Measurements from ENCODE around the gene CDH23. TPM values are rescaled to one million over a fixed set of nuclear protein-coding genes. Genes with fewer than 3 reads are reported as not detected.
A peak's percentile ranks its signal among the peaks of the same experiment; 100 is the strongest.

CDH23 gene
- total and polyA plus RNA-seq, 10 donors = 2.0 to 19.9 (median 11.0) TPM

GRCh38 chr10:71708301-71708703, 311.6 kb downstream of the CDH23 start:
- H3K36me3 ChIP-seq = no peaks in the 10 kb centered on the region
- TF ChIP-seq CTCF (IDR thresholded peaks at IDR 0.05 in 8 of 11, conservative IDR thresholded peaks at IDR 0.05 in 3 of 11) (peak; percentile 83 to 95 (median 93)), POLR2AphosphoS5 (IDR thresholded peaks at IDR 0.05) (peak; percentile 35 to 52 (median 47)), POLR2A (IDR thresholded peaks at IDR 0.05) (no peak)
- H3K4me3 ChIP-seq = peak overlapping the region in 1 of 8 donors; percentile 0
- peak overlapping the region in 1 of 8 donors; percentile 27 for H3K27ac ChIP-seq
- intact Hi-C loops (cut with DNase I; ENCODE audit: low total_unique reads) = loop anchor here (10.0 kb wide), 1 partner anchor 314 kb away; the partner anchor contains the start of gene CDH23
- WGBS, 5 donors = 13 to 27% (median 23%) methylated on average over 5 to 10 of the region's 10 CpGs
- no peaks in the 10 kb centered on the region for H3K27me3 ChIP-seq (replicated peaks in 1 of 7)
- DNase-seq = peak; percentile 93
- peaks cover 20 to 57% (median 27%) of the 10 kb centered on the region in 6 donors for H3K4me1 ChIP-seq
- no peaks in the 10 kb centered on the region for H3K9me3 ChIP-seq

- no peaks in the 10 kb centered on the region for H3K36me3 ChIP-seq
- DNase-seq = no peak
- intact Hi-C loops (cut with DNase I; ENCODE audit: low total_unique reads) = loop anchor here (10.0 kb wide), 1 partner anchor 314 kb away; the partner anchor contains the start of gene CDH23
- H3K4me1 ChIP-seq = peaks cover 29 to 66% (median 36%) of the 10 kb centered on the region in 6 donors
- no peaks in the 10 kb centered on the region for H3K9me3 ChIP-seq
- peak overlapping the region in 2 of 8 donors; percentile 21 to 27 for H3K27ac ChIP-seq
- H3K27me3 ChIP-seq (replicated peaks in 1 of 7) = no peaks in the 10 kb centered on the region
- TF ChIP-seq CTCF (IDR thresholded peaks at IDR 0.05 in 8 of 11, conservative IDR thresholded peaks at IDR 0.05 in 3 of 11) = no peak
- TF ChIP-seq POLR2A (IDR thresholded peaks at IDR 0.05) = no peak
- TF ChIP-seq POLR2AphosphoS5 (IDR thresholded peaks at IDR 0.05) = no peak
- WGBS, 5 donors = 61 to 77% (median 68%) methylated on average over 11 to 28 of the region's 28 CpGs
- no peak overlapping the region for H3K4me3 ChIP-seq
Measured at GRCh38 chr10:71708897-71709882, 312.5 kb downstream of the CDH23 start.

- WGBS, 5 donors = 92 to 100% (median 97%) methylated on average over 2 of the region's 2 CpGs
- Histone ChIP-seq H3K9me3 (no peaks in the 10 kb centered on the region), H3K27ac (peak overlapping the region in 1 of 8 donors; percentile 89), H3K27me3 (replicated peaks in 1 of 7) (no peaks in the 10 kb centered on the region), H3K36me3 (no peaks in the 10 kb centered on the region), H3K4me1 (peaks cover 42 to 79% (median 49%) of the 10 kb centered on the region in 6 donors), H3K4me3 (no peak overlapping the region)
- intact Hi-C loops (cut with DNase I; ENCODE audit: low total_unique reads) = no loop called here
- DNase-seq = no peak
- TF ChIP-seq POLR2A (IDR thresholded peaks at IDR 0.05) (no peak), POLR2AphosphoS5 (IDR thresholded peaks at IDR 0.05) (peak in 1 of 3 donors; percentile 25), CTCF (IDR thresholded peaks at IDR 0.05 in 8 of 11, conservative IDR thresholded peaks at IDR 0.05 in 3 of 11) (no peak)
Measured at GRCh38 chr10:71710519-71710918, 313.8 kb downstream of the CDH23 start.
